DMS153 treated with DMSO at 0.1 percent for 48 hours (cell line): ENCODE measurements around the gene MAGI2.
"Not testable (repeated sequence)": the region's sequence is repeated elsewhere in the genome, so short reads cannot be mapped to it uniquely, and the experiment has no call there.

ENCODE experiments used
- DNase-seq: peaks from one replicate; lab custom pipeline; 2025; ENCODE audit not compliant: unreplicated experiment; lab: John Stamatoyannopoulos, UW

The MAGI2 gene

DNA sequence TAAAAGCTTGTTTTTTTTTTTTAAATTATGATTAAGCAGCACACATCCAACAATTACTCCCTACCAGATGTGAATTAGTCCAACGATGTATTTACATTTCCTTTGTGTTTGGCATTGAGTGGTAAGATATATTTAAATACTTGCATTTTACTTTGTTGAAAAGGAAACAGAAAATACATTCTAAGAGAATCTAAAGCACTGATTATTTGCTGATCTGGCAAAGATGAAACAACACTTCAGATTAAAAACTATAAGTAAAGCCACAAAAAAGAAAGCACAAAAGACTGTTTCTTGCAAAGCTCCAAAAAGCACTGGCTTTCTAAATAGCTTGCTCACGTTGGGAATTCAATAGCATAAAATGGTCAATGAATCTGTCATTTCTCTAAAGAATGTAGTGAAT is 1188.4 kb downstream of the MAGI2 start:
- no peak for DNase-seq

DNA sequence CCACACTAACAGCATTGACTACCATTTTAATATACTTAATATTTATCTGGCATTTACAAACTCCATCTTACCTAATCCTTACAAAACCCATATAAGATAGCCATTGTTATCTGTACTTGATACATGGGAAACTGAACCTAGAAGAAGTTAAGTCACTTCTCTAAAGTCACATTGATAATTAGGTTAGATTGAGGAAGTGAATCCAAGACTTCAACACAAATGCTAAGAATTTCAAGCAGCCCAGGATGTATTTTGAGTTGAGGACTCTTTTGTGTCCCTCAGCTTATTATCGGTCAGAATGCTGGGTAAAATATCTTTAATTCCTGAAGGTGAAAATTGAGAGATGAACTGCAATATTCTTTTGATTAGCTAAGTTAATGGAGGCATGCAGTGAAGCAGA is 1189.4 kb downstream of the MAGI2 start:
- DNase-seq = no peak

DNA sequence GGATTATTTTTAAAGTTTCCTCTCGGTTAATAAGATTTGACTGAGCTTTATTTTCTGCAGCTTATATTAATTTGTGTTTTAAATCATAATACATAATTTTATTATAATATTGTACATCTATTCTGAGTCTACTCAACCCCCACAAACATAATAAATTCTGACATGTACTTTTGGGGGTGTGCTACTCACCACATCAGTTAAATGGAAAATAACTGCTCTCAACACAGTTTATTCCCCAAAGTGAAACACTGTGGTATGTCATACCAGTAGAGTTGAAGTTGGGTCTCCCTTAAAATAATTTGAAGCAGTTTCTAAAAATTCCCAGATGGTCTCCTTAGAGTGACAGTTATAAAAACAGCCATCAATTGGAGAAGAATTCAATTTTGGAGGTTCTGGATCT is 1191.7 kb downstream of the MAGI2 start:
- no peak for DNase-seq

DNA sequence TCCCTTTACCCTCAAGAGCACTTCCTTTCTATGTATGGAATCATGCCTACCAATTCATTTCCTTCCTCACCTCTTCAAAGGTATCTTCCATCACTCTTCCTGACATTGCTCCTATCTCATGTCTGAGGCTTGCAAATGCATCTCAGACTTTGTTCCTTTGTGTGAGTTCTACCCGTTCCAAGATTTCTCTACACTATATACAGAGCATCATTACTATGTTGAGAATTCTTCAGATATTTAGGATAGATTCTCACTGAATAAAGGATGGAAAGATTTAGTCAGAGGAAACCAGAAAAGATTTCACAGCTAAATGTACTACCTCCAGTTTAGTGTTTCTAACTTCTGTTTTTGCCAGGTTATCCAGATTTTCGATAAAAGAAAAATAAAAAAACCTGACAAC is 1192.2 kb downstream of the MAGI2 start:
- no peak for DNase-seq

DNA sequence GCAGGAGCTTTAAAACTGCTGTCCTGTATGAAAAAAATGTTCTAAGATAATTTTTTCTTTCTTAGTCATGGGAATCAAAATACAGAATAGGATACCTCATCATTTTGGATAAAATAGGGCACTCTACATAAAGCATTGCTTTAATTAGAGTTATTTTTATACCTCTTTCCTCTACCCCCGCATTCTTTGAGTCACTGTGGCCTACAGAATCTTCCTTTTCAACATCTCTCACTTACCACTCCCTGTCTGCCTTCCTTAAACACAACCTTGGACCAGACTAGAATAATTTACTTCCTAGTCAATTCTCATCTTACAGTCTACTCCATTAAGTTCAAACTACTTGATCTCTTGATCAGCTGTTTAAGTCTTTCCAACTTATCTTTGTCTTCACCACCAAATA is 1192.6 kb downstream of the MAGI2 start:
- no peak for DNase-seq

DNA sequence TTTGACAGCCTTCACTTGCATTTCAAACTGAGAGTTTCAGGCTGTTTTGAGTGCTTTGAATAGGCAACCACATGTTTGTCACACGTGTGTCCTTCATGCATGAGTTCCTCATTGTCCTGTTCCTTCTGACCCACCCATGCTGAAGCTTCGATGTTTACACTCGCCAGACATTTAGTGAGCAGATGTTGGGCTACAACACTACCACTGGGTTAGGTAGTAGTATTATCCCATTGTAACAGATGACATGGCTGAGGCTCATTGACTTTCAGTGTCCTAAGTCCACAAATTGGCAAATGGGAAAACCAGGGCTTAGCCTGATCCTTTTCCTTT is 1198.8 kb downstream of the MAGI2 start:
- DNase-seq = no peak

DNA sequence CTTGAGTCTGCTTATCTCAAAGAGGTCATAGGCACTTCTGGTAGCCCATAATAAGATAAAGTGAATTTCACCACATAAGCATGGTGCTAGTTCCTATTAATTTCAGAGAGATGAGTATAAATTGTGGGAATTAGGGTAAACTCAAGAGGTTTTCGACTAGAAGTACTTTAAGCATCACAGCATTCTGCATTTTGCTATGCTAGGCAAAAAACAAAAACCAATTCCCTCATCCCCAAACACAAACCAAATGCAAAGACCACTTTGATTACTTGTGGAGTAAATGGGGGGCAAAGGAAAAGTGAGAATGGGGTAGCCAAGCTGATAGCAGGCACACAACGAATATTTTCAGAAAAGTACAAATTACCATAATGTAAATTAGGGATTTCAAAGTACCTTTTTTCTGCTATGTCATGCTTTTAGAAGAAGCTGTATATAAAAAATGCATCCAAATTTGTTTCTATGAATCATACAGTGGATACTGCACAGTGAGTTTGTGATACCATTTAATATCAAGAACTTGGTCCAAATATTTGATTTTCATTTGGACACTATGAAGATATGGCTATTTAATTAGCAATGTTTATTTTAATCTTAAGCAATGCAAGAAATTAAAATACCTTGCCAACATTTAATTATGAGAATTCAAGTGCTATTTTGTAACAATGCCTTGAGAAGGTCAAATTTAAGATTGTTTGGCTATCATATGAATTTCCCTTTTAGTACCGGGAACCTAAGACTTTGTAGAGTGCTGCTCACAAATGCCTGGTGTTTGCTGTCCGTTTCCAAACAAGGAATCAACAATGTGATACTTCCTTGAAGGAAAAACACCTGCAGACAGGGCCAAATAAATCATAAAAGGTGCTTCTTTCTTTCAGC is 1199.4 kb downstream of the MAGI2 start:
- DNase-seq = no peak

DNA sequence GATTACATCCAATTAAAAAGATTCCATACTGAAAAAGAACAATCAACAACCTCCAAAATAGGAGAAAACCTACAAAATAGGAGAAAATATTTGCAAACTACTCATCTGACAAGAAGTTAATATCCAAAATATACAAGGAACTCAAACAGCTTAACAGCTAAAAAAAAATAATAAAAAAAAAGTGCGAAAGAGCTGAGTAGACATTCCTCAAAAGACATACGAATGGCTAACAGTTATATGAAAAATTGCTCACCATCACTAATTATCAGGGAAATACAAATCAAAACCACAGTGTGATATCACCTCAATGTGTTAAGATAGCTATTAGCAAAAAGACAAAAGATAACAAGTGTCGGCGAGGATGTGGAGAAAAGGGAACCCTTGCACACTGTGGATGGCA is 1204.6 kb downstream of the MAGI2 start:
- DNase-seq = no peak

DNA sequence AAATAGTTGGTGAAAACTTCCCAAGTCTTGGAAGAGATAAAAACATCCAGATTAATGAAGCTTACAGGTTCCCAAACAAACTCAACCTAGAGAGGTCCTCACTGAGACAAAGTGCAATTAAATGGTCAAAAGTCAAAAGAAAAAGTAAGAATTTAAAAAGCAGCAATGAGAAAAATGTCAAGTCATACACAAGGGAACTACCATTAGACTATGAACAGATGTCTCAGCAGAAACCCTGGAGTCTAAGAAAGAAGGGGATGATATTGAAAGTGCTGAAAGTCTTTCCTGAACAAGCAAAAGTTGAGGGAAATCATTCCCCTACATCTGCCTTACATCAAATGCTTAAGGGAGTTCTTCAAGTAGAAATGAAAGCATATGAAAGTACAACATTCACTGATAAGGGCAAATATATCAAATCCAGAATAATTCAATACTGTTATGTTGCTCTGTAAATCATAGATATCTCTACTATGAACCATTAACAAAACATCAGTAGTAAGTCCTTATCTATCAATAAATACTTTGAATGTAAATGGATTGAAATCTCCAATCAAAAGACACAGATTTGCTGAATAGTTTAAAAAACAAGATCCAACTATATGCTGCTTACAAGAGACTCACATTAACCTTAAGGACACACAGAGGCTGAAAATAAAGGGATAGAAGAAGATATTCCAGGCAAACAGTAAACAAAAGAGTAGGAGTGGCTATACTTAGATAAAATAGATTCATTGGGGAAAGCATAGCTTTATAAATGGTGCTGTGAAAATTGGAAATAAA is 1205.4 kb downstream of the MAGI2 start:
- no peak for DNase-seq

DNA sequence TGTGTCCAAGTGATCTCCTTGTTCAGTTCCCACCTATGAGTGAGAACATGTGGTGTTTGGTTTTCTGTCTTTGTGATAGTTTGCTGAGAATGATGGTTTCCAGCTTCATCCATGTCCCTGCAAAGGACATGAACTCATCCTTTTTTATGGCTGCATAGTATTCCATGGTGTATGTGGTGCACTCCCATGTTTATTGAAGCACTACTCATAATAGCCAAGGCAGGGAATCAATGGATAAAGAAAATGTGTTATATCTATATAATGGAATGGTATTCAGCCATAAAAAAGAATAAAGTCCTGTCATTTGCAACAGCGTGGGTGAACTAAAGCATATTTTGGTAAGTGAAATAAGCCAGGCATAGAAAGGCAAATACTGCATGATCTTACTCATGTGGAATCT is 1213.3 kb downstream of the MAGI2 start:
- DNase-seq = not testable (repeated sequence)

DNA sequence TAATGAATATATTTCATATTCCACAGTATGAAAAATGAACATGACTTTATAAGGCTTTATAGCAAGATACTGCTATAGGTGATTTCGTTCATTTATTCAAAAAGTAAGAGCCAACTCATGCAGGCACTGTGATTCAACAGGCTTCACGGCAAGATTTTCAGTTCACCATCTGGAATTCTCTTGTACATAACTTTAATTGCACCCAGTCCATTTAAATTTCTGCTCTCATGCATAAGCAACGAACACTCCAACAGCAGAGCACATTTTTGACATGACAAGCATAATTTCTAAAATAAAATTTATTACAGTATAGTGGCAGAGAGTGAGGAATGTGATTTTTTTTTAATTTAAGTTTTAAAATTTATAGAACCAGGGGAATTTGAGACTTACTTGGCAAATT is 1218.8 kb downstream of the MAGI2 start:
- no peak for DNase-seq

DNA sequence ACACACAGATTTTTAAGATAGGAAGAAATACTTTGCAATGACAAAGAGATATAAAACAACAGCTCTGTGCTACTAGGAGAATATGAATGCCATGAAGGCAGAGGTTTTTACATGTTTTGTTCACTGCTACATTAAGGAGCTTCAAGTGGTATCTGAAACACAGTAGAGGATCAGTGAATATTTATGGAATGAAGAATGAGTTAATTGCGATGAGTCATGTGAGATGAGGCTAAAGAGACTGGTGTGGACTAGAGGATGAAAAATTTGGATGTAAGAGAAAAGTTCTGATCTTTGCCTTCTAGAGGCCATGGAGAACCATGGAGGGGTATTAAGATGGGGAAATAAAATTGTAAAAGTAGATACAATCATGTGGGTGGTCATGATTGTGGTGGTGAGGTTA is 1220.7 kb downstream of the MAGI2 start:
- DNase-seq = no peak

DNA sequence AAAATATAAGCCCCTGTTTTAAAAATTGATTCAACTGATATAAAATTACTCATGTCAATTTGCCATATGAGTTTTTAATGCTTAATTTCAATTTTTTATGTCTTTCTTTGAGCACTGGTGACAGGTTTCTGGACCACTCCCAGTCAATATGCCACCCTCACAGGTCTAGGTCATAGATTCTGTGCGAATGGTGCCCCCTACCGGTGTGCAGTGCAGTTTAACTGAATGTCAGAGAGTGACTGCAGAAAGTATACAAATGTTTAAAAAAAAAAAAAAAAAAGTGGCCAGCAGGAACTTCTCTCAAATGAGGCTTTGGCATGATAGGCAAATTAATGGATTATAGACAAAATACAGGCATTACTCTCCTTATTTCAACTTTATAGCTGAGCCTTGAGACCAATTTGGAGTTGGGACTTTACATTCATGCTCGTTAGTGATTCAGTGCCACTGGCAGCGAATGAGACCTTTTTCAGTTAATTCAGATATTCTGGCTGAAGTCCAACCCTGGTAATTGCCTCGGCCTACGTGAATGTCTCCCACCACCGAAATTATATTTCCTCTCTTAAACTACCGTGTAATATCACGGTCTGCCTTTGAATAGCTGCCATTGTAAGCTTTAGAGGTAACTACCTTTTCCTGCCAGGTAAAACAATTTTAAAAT is 1227.3 kb downstream of the MAGI2 start:
- DNase-seq = peak; percentile 32

DNA sequence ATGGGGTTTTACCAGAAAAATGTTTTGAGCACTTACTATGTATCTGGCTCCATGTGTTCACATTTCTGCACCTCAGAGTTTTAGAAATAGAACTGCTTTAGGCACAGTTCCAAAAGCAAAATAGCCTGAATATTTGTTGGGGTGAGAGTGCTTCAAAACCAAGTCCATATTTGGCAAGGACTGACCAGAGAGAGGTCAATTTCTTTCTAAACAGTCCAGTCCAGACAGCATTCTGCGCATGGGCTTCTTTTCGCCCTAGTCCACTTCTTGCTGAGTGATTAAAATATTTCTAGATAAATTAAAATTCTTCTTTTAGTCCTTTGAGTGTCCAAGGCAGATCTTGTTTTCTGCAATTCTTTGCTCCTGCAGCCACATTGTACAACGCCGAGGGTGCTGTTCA is 1227.9 kb downstream of the MAGI2 start:
- DNase-seq = no peak

DNA sequence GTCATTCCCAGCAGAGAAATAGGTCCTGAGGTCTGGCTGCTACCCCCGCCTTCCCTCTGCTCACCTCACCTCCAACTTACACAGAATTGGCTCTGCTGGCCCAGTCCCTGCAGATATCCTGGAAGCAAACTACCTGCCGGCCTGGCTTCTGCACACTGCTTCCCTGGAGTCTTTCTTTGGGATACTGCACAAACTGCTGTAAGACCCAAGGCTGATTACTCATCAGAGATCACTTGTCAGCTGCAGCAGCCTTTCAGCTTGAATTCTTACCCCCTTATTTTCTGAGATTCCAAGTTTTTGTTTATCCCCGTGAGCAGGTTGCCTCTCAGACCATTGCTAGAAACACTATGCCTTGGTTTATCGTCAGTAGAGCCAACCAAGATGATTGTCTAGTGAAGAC is 1228.5 kb downstream of the MAGI2 start:
- no peak for DNase-seq

DNA sequence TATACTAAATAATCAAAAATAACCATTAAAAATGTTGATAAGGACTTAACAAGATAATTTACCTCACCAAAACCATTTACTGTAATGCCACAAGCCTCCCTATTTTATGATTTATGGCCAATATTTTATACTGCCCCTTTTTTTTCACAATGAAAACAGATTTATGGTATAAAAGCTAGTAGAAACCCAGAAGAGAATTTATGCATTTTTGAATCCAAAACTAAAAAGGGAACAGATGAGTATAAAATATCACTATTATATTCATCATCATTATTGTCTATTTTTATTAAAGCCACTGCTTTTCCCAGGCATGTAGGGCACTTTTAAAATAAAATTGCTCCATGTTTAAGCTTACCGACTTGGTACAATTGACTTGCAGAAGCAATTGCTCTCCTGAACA is 1229.9 kb downstream of the MAGI2 start:
- DNase-seq = no peak

DNA sequence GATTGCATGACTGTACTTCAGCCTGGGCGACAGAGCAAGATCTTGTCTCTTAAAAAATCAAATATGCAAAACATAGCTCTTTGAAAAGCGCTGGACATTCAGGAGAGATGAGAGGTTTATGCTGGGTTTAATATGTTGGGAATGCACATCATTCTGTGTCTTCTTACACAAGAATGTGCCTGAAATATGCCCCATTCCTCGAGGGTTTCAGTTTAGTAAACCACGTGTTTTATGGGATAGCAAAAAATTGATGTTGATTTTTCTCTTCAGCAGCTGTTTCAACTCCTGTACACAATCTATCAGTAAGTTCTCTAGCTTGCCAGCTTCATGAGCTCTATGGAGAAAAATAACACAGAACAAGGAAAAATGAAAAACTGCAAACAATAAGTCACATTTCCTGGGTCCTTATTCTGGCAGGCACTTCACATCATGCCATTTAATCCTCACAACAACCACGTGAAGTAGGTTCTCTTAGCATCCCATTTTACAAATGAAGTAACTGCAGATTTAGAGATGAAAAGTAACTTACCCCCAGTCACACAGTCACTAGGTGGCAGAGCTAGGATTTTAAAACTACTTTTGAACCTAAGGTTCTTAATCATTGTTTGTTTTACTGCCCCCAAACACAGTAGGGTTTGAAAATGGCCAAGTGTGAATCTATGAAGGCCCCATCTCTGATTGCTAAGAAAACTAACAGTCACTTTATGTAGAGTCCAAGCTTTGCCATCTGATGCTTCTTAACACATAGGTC is 1231.3 kb downstream of the MAGI2 start:
- no peak for DNase-seq

DNA sequence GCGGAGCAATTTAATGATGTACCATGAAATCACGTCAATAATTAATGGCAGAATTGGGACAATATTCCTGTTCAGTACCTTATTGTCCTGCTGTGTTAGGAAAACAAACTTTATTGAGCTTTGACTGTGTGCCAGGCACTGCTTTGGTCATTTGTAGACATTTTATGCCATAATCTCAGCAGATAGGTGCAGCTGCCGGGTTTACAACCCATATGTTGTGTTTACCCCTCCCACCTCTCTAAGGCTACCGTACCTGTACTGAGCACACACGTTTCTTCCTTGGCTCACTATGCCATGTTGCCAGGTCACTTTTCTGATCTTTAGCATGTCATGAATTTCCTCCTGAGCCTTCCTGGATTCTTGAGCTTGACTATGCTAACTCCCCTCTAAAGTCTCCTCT is 1232.7 kb downstream of the MAGI2 start:
- no peak for DNase-seq

DNA sequence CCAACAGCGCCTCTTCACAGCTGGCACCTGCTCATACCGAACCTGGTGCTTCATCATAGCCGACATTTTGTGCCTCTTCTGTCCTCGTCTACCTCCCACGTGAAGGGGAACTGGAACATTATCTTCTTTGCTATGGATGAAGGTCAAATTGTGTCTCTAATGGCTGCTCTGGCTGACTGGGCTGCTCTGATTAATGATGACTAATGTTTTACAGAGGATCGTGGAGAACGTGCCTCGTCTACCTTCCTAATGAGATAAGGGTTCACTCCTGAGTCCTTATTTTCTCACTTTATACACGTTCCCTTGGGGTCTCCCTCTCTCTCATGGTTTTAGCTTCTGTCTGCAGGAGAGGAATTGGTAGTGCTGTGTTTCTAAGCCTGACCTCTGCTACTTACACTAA is 1234.6 kb downstream of the MAGI2 start:
- no peak for DNase-seq

DNA sequence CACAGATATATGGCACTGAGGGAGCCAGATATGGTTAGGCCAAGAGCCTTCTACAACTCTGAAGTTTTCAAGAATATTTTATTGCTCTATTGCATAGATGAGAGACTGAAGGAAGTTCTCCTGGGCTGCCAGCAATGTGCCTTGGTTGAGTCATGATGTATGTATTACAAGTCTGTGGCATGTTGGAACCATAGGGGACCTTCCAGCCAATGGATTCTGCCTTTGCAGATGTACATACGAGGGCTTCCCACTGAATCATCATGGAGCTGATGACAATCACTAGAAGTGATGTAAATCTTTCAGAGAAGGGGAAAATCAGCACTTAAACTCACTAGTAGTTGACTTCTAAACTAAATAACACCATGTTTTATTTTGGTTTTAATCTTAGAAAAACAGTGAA is 1235.4 kb downstream of the MAGI2 start:
- DNase-seq = no peak

DNA sequence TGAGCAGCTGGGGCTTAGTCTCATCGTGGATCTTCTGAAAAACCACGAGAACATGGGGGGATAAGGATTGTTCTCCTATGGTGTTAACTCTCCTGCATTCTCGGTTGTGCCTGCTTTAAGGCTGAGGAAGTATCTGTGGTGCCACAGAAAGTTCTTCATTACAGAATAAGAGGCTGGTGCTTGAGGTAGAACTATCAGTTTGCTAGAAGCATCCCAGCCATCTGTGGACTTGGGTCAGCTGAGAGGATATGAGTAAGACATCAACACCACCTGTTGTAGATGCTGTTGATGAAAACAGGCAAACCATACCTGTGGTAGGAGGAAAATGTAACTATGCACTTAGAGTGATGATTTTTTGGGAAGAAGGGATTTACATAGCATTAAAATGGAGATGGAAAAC is 1238.3 kb downstream of the MAGI2 start:
- no peak for DNase-seq
